HG03159 (cell line): ENCODE measurements around the gene NUBPL.

Source experiments
- ATAC-seq: cut with Tn5 transposase; IDR thresholded peaks from one replicate; pipeline ENCODE4 v1.9.1; 2021; ENCODE audit warnings: mild to moderate bottlenecking, moderate library complexity; ENCODE audit not compliant: unreplicated experiment

Gene NUBPL

DNA sequence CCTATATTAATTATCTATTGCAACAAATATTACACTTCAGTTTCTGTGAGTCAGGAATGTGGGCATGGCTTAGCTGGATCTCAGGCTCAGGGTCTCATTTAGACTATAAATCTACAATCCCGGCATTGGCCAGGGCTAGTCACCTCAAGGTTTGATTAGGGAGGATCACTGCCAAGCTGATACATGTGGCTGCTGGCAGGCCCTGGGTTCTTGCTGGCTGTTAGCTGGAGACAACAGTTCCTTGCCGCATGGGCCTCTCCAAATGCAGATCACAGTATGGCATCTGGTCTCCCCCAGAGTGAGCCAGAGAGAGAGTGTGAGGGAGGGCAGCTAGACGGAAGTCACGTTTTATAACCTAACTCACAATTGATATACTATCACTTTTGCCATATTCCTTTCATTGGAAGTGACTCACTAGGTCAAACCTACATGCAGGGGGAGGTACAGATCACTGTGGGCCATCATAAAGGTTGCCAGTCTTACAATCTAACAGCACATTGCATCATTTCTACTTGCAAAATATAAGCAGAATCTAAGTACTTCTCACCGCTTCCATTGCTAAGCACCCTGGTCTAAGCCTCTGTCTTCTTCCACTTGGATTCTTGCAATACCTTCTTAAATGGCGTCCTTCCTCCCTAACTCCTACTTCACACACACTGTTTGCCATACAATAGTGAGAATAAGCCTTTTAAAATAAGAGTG, 341.9 kb downstream of the NUBPL start:
- no peak for ATAC-seq

DNA sequence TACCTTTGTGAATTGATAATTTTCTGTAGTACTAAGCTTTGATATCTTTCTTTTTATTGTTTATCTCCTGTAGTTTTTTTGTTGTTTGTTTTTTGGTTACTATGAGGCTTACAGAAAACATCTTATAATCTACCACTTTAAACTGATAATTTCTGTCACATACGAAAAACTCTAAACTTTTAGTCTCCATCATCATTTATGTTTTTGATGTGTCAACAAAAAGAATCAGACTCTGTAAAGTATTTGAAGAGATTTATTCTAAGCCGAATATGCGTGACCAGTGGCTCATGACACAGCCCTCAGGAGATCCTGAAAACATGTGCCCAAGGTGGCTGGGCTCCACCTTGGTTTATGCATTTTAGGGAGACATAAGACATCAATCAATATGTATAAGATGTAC, 348.8 kb downstream of the NUBPL start:
- no peak for ATAC-seq
